GM19043 (cell line): Measurements from ENCODE around the gene CPXCR1.
"Not testable (repeated sequence)": the region's sequence is repeated elsewhere in the genome, so short reads cannot be mapped to it uniquely, and the experiment has no call there.

ENCODE experiments used
- ATAC-seq: cut with Tn5 transposase; IDR thresholded peaks from one replicate; pipeline ENCODE4 v1.9.1; 2021; ENCODE audit warnings: low read depth; ENCODE audit not compliant: unreplicated experiment

CPXCR1 gene

DNA sequence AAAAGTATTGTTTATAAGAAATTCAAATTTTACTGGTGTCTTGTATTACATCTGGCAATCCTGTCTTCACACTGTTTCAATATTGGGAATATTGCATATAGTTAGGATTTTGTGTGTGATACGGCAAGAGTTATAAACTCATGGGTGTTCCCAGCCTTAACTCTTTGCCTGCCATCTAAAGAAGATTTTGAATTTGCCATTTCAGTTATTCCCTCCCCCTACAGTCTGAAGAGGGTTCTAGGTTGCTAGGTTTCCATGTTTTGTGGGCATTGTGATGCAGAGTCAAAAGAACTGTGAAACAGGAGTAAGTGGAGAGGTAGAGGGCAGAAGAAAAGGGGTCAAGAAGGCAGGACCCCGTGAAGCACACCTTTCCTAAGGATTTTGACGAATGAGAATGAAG is at the start of gene CPXCR1:
Gene CPXCR1 (plus strand): TSS at position 301 of the 400 bp plus-strand sequence. CDS start 6,190 bp downstream, outside the sequence.
- no peak for ATAC-seq

DNA sequence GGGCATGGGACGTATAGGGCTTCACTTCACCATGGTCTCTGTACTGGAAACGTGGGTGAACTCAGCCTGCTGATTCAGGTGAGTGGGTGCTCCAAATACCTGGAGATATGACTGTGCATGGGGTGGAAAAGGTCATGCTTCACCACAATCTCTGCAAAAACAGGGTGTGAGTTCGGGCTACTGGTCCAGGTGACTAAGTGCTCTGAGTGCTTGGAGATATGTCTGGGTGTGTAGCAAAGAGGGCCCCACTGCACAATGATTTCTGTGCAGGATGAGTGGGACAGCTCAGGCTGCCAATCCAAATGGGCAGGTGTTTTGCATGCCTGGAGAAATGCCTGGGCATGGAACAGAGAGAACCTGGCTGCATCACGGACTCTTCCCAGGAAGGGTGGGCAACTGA is 11.2 kb upstream of the CPXCR1 start:
- ATAC-seq: no peak

DNA sequence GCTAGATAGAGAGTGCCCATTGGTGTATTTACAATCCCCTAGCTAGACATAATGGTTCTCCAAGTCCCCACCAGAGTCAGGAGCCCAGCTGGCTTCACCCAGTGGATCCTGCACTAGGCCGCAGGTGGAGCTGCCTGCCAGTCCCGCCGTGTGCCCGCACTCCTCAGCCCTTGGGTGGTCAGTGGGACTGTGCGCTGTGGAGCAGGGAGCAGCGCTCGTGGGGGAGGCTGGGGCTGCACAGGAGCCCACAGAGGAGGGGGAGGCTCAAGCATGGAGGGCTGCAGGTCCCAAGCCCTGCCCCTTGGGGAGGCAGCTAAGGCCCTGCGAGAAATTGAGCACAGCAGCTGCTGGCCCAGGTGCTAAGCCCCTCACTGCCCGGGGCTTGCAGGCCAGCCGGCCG is 810 bp upstream of the CPXCR1 start:
- not testable (repeated sequence) for ATAC-seq

- ATAC-seq: not testable (repeated sequence)
These were observed 5.3 kb downstream of the CPXCR1 start for GRCh38 chrX:88752339-88752738.

- ATAC-seq: no peak
These were observed 42.8 kb downstream of the CPXCR1 start for GRCh38 chrX:88789825-88790224.
